Measurements from ENCODE around the gene NUTF2. TPM values are rescaled to one million over a fixed set of nuclear protein-coding genes. Genes with fewer than 3 reads are reported as not detected.
"Not testable (repeated sequence)": the region's sequence is repeated elsewhere in the genome, so short reads cannot be mapped to it uniquely, and the experiment has no call there.

Gene NUTF2
- total and polyA plus RNA-seq, 2 of the 4 experiments (the other 2 are of a cell fraction): 42.7 to 361 TPM

DNA sequence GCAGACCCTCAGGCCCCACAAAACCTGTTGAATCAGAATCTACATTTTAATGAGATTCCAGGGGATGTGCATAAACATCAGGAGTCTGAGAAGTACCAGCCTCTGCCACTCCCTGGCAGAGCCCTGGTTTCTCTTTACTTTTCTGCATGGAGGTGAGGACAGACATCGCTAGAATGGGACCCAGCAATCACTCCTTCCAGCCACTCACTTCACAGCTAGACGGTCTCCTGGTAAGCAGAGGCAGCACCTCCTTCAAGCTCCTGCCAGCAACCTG lies 68.7 kb downstream of the NUTF2 start:
- H4K20me1 ChIP-seq (ENCODE audit: insufficient read depth, low read length): peaks cover 51% of the 10 kb centered on the region
- H3K9me1 ChIP-seq (ENCODE audit: insufficient read depth, low read length): peaks cover 32% of the 10 kb centered on the region
- H3K9me3 ChIP-seq (ENCODE audit: control insufficient read depth, insufficient read depth, low read length); H2BK120ac ChIP-seq (ENCODE audit: low read depth, low read length); CTCF ChIA-PET; H3K27me3 ChIP-seq (ENCODE audit: control insufficient read depth, insufficient read depth, low read length); H2AK5ac ChIP-seq (ENCODE audit: low read depth, low read length); intact Hi-C loops (cut with micrococcal nuclease); H3K14ac ChIP-seq (replicated peaks; ENCODE audit: low read depth, low read length); H3K56ac ChIP-seq (ENCODE audit: extremely low read depth, insufficient read depth, low read length); H2BK20ac ChIP-seq (ENCODE audit: low read depth, low read length); H3K4ac ChIP-seq (ENCODE audit: low read depth, low read length); BruUV-seq (replicated peaks); in situ Hi-C loops (cut with MboI; ENCODE audit: low sequenced_read_pairs); H3K9ac ChIP-seq (ENCODE audit: low read depth, low read length); H3K4me3 ChIP-seq (ENCODE audit: insufficient read depth, low read depth, low read length); H4K5ac ChIP-seq (ENCODE audit: low read depth, low read length); ATAC-seq (ENCODE audit: low read depth); H2BK15ac ChIP-seq (ENCODE audit: low read depth, low read length); H3K27ac ChIP-seq (ENCODE audit: insufficient read depth, low read length); H3K18ac ChIP-seq (ENCODE audit: low read depth, low read length); H2AFZ ChIP-seq (replicated peaks; ENCODE audit: low read length, poor library complexity); H2AK9ac ChIP-seq (replicated peaks; ENCODE audit: low read depth, low read length, poor library complexity); H4K8ac ChIP-seq (ENCODE audit: low read depth in 2 of 2, low read length in 2 of 2); H2BK5ac ChIP-seq (ENCODE audit: low read depth, low read length, poor library complexity, severe bottlenecking); POLR2A ChIA-PET (ENCODE audit: unreplicated experiment); H3K4me2 ChIP-seq (ENCODE audit: low read depth, low read length); H4K91ac ChIP-seq (ENCODE audit: insufficient read depth, low read depth, low read length); dilution Hi-C loops (cut with HindIII; ENCODE audit: low sequenced_read_pairs, unreplicated experiment); DNase-seq; H3K23ac ChIP-seq (ENCODE audit: low read depth, low read length): not testable (repeated sequence)
- WGBS, 2 experiments (ENCODE audit: extremely low coverage in 2 of 2, insufficient read length in 1 of 2): no CpG with 5 or more reads among the region's 2 CpGs
- H3K36me3 ChIP-seq (ENCODE audit: control insufficient read depth, insufficient read depth, low read length): peaks cover 18% of the 10 kb centered on the region
- peaks cover 23% of the 10 kb centered on the region for H3K4me1 ChIP-seq (ENCODE audit: control insufficient read depth, insufficient read depth, low read length)
- H3K79me1 ChIP-seq (ENCODE audit: low read depth in 1 of 2, low read length in 2 of 2): peaks cover 18 to 62% of the 10 kb centered on the region in 2 experiments
